ENCODE results near the gene AMMECR1.

Gene AMMECR1

DNA sequence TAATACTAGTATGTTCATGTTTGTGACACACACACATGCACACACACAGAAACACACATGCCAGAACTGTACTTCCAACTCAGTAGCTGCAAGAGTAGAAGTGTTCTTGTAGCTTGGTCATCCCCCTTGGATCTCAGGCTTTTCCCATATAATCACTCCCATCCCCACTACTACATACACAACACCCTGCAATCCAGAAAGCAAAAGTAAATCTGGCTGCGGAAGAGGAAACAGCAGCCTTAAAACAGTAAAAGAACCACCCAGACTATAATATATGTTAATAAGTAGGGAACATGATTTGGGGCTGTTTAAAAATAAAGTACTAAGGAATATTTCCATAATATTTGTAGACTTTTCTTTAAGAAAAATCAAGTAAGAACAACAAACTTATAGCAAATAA lies 103.2 kb downstream of the AMMECR1 start:
- DNase-seq (ENCODE audit: low read depth): no peak
- TF ChIP-seq POLR2A (IDR thresholded peaks at IDR 0.05; ENCODE audit: extremely low read depth, insufficient read length) (no peak), MYC (IDR thresholded peaks at IDR 0.05; ENCODE audit: low read depth, low read length) (no peak)
- TF ChIP-seq, protein P1, sequence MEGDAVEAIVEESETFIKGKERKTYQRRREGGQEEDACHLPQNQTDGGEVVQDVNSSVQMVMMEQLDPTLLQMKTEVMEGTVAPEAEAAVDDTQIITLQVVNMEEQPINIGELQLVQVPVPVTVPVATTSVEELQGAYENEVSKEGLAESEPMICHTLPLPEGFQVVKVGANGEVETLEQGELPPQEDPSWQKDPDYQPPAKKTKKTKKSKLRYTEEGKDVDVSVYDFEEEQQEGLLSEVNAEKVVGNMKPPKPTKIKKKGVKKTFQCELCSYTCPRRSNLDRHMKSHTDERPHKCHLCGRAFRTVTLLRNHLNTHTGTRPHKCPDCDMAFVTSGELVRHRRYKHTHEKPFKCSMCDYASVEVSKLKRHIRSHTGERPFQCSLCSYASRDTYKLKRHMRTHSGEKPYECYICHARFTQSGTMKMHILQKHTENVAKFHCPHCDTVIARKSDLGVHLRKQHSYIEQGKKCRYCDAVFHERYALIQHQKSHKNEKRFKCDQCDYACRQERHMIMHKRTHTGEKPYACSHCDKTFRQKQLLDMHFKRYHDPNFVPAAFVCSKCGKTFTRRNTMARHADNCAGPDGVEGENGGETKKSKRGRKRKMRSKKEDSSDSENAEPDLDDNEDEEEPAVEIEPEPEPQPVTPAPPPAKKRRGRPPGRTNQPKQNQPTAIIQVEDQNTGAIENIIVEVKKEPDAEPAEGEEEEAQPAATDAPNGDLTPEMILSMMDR (IDR thresholded peaks at IDR 0.05; ENCODE audit: low read depth, low read length): no peak
- TF ChIP-seq, protein P2, sequence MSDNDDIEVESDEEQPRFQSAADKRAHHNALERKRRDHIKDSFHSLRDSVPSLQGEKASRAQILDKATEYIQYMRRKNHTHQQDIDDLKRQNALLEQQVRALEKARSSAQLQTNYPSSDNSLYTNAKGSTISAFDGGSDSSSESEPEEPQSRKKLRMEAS (IDR thresholded peaks at IDR 0.05; ENCODE audit: low read depth, low read length): no peak
- H3K4me3 ChIP-seq (ENCODE audit: low read depth, low read length): no peak overlapping the region

DNA sequence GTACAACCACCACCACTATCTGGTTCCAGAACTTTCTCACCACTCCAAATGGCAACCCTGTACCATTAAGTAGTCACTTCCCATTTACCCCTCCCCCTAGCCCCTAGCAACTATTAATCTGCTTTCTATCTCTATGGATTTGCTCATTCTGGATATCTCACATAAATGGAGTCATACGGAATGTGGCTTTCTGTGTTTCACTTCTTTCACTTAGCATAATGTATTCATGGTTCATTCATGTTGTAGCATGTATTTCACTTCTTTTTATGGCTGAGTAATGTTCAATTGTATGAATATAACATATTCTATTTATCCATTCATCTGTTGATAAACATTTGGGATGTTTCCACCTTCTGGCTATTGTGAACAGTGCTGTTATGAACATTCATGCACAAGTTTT lies 104.7 kb downstream of the AMMECR1 start:
- TF ChIP-seq POLR2A (IDR thresholded peaks at IDR 0.05; ENCODE audit: extremely low read depth, insufficient read length) (no peak), MYC (IDR thresholded peaks at IDR 0.05; ENCODE audit: low read depth, low read length) (no peak)
- TF ChIP-seq, protein P2 (IDR thresholded peaks at IDR 0.05; ENCODE audit: low read depth, low read length): no peak
- TF ChIP-seq, protein P1 (IDR thresholded peaks at IDR 0.05; ENCODE audit: low read depth, low read length): no peak
- no peak for DNase-seq (ENCODE audit: low read depth)
- H3K4me3 ChIP-seq (ENCODE audit: low read depth, low read length): no peak overlapping the region

DNA sequence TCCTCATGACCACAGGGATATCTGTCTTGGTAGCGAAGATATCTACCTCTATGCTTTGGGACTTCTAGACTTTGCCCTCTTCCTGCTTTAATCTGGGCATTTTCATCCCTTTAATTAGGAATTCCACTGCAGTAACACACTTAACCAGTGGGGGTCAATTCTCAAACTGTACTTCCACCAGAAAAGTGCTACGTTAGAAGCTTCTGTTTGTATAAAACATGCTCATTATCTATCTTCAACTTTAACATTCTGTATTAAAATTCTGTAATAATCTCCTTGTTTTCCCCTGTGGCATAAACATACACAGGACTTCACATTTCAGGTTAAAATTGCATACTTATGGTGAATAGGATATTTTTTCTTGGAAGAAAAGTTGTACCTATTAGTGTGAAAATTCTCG lies 105.6 kb downstream of the AMMECR1 start:
- no peak for DNase-seq (ENCODE audit: low read depth)
- TF ChIP-seq, protein P2 (IDR thresholded peaks at IDR 0.05; ENCODE audit: low read depth, low read length): no peak
- TF ChIP-seq POLR2A (IDR thresholded peaks at IDR 0.05; ENCODE audit: extremely low read depth, insufficient read length): no peak
- TF ChIP-seq, protein P1 (IDR thresholded peaks at IDR 0.05; ENCODE audit: low read depth, low read length): no peak
- TF ChIP-seq MYC (IDR thresholded peaks at IDR 0.05; ENCODE audit: low read depth, low read length): no peak
- H3K4me3 ChIP-seq (ENCODE audit: low read depth, low read length): no peak overlapping the region

DNA sequence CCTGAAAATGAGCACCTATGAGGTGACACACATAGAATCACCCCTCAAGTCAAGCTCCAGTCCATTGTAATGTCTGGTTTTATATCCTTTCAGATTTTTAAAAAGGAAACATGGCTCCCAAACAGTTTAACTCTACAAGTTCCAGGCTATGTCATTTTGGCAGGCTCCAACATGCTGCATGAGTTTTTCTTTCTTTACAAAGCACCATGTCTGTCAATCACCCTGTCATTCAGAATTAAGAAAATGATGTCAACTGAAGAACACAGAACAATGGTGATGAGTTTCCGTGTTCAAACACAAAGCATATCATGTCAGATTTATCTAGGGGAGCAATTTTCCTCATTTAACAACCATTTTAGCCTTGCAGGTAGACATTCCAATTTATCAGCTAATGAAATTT lies 106.5 kb downstream of the AMMECR1 start:
- TF ChIP-seq POLR2A (IDR thresholded peaks at IDR 0.05; ENCODE audit: extremely low read depth, insufficient read length): no peak
- TF ChIP-seq MYC (IDR thresholded peaks at IDR 0.05; ENCODE audit: low read depth, low read length): no peak
- TF ChIP-seq, protein P2 (IDR thresholded peaks at IDR 0.05; ENCODE audit: low read depth, low read length): no peak
- TF ChIP-seq, protein P1 (IDR thresholded peaks at IDR 0.05; ENCODE audit: low read depth, low read length): no peak
- no peak overlapping the region for H3K4me3 ChIP-seq (ENCODE audit: low read depth, low read length)
- DNase-seq (ENCODE audit: low read depth): no peak

DNA sequence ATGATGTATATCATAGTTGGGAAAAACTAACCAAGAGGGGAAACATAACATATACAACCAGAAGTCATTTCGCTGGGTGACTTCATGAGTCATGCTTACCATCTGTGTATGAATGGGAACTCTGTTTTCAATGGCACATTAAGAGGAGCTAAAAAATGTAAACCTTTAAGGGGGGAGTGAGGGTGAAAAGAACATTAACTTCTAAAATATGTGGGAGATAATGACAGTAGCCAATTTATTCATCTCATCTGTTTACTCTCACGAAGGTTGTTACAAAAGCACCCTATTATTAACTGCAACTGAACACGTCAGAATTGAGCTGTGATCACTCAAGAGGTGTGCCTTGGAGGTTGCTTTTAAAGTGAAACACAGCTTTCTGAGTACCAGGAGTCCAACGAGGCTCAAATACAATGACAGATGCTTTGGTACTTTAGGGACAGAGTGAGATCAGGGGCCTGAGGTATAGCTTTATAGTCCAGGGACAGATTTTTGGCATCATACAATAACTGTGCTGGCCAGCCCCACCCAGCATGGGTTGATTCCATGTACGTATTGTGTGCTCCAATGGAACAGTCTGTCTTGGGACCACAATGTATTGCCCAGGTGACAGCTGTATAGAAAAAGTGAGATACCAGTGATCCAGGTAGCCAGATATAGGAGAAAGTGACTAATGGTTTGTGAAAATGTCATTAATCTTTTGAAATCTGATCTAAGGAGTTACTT lies 107.3 kb downstream of the AMMECR1 start:
- DNase-seq (ENCODE audit: low read depth): no peak
- H3K4me3 ChIP-seq (ENCODE audit: low read depth, low read length): no peak overlapping the region
- TF ChIP-seq, protein P2 (IDR thresholded peaks at IDR 0.05; ENCODE audit: low read depth, low read length): no peak
- TF ChIP-seq POLR2A (IDR thresholded peaks at IDR 0.05; ENCODE audit: extremely low read depth, insufficient read length): no peak
- TF ChIP-seq MYC (IDR thresholded peaks at IDR 0.05; ENCODE audit: low read depth, low read length): no peak

DNA sequence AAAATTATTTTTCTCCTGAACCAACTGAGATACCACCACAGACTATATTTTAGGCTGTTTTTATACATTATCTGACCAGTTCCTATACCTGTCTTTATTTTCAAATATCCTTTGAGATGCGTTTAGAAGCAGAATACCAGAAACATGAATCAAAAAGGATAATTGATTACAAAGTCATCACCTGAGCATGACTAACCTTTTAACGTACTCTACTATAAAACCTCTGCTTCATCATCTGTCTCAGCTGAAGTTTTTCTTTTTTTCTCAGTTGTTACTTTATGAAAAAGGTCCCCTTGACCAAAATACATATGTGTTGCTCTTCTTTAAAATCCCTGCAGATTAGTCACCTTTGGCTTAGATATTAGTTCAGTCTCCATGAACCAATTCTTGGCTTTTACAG lies 109.8 kb downstream of the AMMECR1 start:
- DNase-seq (ENCODE audit: low read depth): no peak
- TF ChIP-seq, protein P1 (IDR thresholded peaks at IDR 0.05; ENCODE audit: low read depth, low read length): no peak
- no peak for TF ChIP-seq MYC (IDR thresholded peaks at IDR 0.05; ENCODE audit: low read depth, low read length)
- TF ChIP-seq, protein P2 (IDR thresholded peaks at IDR 0.05; ENCODE audit: low read depth, low read length): no peak
- TF ChIP-seq POLR2A (IDR thresholded peaks at IDR 0.05; ENCODE audit: extremely low read depth, insufficient read length): no peak
- no peak overlapping the region for H3K4me3 ChIP-seq (ENCODE audit: low read depth, low read length)

Measured in NB4 (cell line).